Activated CD4-positive, alpha-beta T cell treated with anti-CD3 and anti-CD28 coated beads, Interleukin-2, amount 50 U/mL, for 16 hours (primary cell): ENCODE results near the gene INTS1.

ENCODE experiments used
- DNase-seq: peaks from one replicate; pipeline ENCODE4 v3.0.0-alpha.2; 2020

Gene INTS1

DNA sequence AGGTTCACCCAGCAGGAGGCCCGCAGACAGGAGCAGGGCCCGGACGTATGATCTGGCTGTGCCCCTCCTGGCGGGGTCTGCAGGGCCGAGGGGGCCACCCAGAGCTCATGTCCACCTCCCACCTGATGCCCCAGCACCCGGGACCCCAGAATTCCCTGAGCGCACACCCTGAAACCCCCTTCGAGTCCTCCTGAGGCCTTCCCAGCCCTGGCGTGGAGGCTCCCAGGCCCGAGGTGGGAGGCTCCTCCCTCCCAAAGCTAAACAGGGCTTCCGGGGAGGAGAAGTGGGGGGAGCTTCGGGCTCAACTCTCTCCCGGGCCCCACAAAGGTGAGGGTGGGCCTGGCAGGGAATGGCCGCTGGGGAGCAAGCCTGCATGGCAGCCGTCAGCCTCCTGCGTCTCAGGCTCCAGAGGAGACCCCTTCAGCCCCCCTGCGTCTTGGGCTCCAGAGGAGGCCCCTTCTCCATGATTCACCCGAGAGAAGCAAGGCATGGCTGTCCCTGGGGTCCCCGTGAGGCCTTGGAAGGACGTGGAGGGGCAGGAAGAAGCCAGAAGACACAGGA, 75.2 kb downstream of the INTS1 start:
- no peak for DNase-seq

DNA sequence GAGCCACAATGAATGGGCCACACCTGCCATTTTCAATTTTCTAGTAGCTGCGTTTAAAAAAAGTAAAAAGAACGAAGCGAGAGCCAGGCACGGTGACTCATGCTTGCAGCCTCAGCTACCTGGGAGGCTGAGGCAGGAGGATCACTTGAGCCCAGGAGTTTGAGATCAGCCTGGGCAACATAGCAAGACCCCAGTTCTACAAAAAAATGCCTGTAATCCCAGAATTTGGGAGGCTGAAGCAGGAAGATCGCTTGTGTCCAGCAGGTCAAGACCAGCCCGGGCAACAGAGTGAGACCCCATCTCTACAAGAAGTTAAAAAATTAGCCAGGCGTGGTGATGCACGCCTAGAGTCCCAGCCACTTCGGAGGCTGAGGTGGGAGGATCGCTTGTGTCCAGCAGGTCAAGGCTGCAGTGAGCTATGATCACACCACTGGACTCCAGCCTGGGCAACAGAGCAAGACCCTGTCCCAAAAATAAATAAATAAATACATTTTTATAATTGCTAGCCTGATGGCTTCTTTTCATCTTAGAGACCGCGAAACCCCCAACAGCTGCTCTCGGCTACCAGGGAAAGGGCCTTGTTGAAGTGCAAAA, 77.0 kb downstream of the INTS1 start:
- DNase-seq, result no peak

DNA sequence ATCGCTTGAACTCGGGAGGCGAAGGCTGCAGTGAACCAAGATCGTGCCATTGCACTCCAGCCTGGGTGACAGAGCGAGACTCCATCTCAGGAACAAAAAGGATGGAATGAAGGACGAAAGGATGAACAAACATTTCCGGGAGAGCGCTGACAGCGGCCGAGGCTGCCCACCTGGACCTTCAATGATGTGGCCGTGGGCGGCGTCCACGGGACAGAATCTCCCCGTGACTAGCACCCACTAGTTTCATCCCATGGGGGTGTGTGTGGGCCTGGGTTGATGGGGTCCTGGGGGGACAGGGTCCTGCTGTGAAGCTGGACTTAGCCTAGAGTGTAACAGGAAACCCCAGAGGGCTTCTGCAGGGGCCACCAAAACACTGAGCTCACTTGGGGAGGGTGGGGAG, 77.7 kb downstream of the INTS1 start:
- no peak for DNase-seq

DNA sequence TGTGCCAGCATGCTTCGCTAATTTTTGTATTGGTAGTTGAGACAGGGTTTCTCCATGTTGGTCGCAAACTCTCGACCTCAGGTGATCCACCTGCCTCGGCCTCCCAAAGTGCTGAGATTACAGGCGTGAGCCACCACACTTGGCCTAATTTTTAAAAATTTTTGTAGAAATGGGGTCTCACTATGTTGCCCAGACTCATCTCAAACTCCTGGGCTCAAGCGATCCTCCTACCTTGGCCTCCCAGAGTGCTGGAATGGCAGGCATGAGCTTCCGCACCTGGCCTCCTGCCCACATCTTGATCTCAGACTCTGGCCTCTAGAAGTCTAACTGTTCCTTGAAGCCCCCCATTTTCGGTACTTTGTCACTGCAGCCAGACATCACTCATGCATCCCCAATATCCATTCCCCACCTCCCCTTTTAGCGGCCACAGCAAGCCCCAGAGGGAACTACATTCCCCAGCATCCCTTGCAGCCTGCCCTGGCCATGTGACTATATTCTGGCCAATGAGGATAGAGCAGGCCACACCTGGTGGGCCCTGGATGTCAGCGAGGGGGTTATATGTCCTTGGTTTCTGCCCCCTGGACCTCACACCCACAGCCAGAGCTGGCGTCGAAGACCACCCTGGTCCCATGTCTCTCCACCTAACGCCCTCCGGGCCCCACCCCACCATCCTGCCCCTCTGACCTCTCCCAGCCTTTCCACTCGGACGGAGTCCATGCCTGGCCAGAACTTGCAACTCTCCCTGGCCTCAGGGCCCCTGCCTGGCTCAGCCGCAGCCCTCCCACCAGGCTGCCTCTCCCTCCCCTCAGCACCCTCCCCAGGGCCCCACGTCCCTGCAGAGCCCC, 78.7 kb downstream of the INTS1 start:
- peak; percentile 21 for DNase-seq

DNA sequence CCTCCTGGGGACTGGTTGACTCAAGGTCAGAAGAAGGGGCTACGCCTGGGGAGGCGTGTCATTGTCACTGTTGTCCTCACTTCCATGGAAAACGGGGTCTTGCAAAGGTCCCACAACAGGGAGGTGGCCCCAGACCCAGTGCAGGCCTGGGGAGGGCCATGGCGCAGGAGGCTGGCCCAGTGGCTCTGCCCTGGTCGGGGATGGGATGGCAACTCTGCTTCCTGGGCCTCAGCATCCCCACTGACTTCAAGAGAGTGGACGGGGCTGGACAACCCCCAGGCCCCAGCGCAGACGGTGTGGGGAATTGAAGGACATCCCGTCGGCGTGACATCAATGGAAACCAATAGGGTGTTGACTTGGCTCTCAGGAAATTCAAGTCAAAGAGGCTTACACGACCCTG, 80.1 kb downstream of the INTS1 start:
- no peak for DNase-seq

DNA sequence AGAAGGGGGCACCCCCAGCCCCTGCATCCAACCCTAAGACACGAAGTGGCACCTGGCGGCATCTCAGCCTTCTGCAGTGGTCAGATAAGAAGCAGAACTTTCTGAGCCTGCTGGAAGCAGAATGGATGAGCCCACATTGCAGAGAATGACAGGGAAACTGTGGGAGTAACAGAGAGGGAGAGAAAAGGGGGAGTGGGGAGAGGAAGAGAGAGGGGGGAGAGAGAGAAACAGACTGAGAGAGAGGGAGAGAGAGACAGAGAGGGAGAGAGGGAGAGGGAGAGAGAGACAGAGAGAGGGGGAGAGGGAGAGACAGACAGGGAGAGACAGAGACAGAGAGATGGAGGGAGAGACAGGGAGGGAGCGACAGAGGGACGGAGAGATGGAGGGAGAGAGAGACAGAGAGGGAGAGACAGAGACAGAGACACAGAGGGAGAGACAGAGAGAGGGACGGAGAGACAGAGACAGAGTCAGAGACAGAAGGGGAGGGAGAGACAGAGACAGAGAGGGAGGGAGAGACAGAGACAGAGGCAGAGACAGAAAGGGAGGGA, 80.9 kb downstream of the INTS1 start:
- DNase-seq, result no peak

DNA sequence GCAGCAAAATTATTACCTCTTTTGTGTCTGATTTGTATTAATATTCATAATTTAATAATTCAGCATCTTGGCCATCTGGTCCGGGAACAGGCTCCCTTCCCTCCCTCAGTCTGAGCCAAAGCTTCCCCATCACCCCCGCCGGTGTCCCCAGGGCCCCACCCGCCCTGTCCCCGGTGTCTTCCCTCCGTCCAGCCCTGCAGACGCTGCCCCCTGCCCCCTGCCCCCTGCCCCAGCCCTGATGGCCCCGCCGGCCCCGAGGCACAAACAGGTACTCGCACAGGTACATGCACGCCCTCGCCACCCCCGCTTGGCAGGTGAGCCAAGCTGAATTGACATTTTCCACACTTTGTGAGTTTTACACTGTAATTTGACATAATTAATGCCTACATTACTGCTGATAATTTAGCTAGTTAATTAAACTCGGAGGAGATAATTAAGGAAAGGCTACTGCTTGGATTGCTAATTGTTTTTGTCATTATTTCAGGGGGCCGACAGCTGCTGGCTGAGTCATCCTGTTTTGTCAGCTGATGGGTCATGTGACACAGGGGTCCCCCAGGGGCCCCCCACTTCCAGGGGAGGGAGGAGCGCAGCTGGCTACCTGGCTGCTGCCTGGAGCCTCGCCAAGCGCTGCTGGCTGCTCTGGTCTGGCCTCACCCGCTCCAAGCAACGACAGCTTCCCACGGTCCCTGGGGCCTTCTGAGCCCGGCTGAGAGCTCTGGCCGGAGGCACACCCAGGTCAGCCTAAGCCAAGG, 81.5 kb downstream of the INTS1 start:
- DNase-seq, result no peak

DNA sequence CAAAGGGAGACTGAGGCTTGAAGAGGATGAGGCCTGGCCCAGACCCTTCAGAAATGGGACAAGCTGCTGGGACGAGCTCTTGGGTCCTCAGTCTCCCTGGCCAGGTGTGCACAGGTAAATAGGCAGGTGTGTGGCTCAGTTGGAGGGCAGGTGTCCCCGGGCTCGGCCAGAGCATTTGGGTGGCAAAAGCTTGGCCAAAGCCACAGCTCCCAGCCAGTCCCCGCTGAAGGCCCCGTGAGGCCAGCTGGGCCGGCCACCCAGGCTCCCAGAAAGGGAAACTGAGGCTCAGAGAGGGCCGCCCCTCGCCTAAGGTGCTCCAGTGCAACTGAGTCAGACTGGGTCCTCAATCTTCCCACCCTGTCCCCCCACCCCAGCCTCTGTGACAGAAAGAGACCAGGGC, 82.2 kb downstream of the INTS1 start:
- no peak for DNase-seq

DNA sequence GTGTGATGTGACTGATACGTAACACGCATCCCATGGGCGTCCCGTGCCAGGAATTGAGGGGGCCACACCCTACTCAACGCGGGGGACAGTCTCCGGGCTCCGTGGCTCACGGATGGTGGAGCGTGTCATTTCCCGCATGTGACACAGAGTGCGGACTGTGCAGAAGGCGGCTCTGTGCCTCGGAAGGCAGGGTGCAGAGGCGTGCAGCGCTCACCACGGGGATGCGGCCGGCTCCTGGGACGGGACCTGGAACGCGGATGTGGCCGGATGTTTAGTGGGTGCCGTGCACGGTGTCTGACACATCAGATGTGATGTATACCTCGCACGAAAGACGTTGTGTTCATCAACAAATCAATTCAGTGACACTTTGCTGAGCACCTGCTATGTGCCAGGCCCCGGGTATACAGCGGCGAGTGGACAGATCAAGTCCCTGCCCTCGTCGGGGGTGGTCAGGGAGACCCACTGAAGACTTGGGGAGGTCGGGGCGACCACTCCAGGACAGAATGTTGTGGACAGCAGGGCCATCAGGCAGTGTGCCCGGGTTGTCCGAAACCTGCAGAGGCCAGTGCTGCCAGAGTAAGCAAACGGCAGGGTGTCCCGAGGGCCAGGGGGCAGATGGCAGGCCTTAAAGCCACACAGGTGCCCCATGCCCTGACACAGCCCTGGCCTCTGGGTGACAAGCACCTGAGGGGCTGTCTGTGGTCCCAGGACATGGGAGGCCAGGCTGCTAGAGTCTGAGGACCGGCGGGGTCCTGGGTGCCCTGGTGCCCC, 83.0 kb downstream of the INTS1 start:
- no peak for DNase-seq
